ENCODE measurements around the gene TRIM36.

GRCh38 chr5:115150512-115150911 is 19.2 kb downstream of the TRIM36 start:
- TF ChIP-seq CTCF (IDR thresholded peaks at IDR 0.05) (no peak), EP300 (IDR thresholded peaks at IDR 0.05) (no peak), POLR2AphosphoS5 (IDR thresholded peaks at IDR 0.05) (no peak)
